Activated naive CD8-positive, alpha-beta T cell treated with anti-CD3 and anti-CD28 coated beads for 36 hours (primary cell): Measurements from ENCODE around the gene TM4SF4. TPM values are rescaled to one million over a fixed set of nuclear protein-coding genes. Genes with fewer than 3 reads are reported as not detected.

ENCODE experiments used
- DNase-seq: peaks from one replicate; pipeline ENCODE4 v3.0.0; 2021
- H3K27ac Mint-ChIP-seq: one replicate; pipeline ENCODE4 v1.8.0; 2022; ENCODE audit warnings: mild to moderate bottlenecking, moderate library complexity, mixed read lengths
- H3K27me3 Mint-ChIP-seq: one replicate; pipeline ENCODE4 v1.8.0; 2022; ENCODE audit warnings: mild to moderate bottlenecking, mixed read lengths
- H3K36me3 Mint-ChIP-seq: one replicate; pipeline ENCODE4 v1.8.0; 2021; ENCODE audit warnings: mild to moderate bottlenecking, mixed read lengths
- H3K4me1 Mint-ChIP-seq: one replicate; pipeline ENCODE4 v1.8.0; 2021; ENCODE audit warnings: mixed read lengths
- H3K4me3 Mint-ChIP-seq: one replicate; pipeline ENCODE4 v1.8.0; 2022; ENCODE audit warnings: mild to moderate bottlenecking, moderate library complexity, mixed read lengths
- H3K9me3 Mint-ChIP-seq: one replicate; pipeline ENCODE4 v1.8.0; 2022; ENCODE audit warnings: mixed read lengths
- total RNA-seq, 2 experiments: library from RNA; stranded (reverse); gene quantifications; one replicate each; pipeline ENCODE4 v1.2.3, GENCODE V29; 2021

Gene TM4SF4
- total RNA-seq, 2 experiments from 2014 or later = not detected

- no peak overlapping the region for H3K4me3 Mint-ChIP-seq
- DNase-seq = no peak
- no peaks in the 10 kb centered on the region for H3K4me1 Mint-ChIP-seq
- H3K27me3 Mint-ChIP-seq = no peaks in the 10 kb centered on the region
- H3K36me3 Mint-ChIP-seq = no peaks in the 10 kb centered on the region
- no peak overlapping the region for H3K27ac Mint-ChIP-seq
- H3K9me3 Mint-ChIP-seq = peaks cover 10% of the 10 kb centered on the region
Observed at GRCh38 chr3:149448331-149448831, 26.1 kb upstream of the TM4SF4 start.

- peaks cover 10% of the 10 kb centered on the region for H3K9me3 Mint-ChIP-seq
- DNase-seq = no peak
- H3K27ac Mint-ChIP-seq = no peak overlapping the region
- H3K27me3 Mint-ChIP-seq = no peaks in the 10 kb centered on the region
- H3K4me3 Mint-ChIP-seq = no peak overlapping the region
- no peaks in the 10 kb centered on the region for H3K4me1 Mint-ChIP-seq
- H3K36me3 Mint-ChIP-seq = no peaks in the 10 kb centered on the region
Observed at GRCh38 chr3:149449182-149449581, 25.3 kb upstream of the TM4SF4 start.

GRCh38 chr3:149449799-149450198, 24.7 kb upstream of the TM4SF4 start:
- H3K4me3 Mint-ChIP-seq = no peak overlapping the region
- H3K4me1 Mint-ChIP-seq = no peaks in the 10 kb centered on the region
- no peak for DNase-seq
- no peaks in the 10 kb centered on the region for H3K27me3 Mint-ChIP-seq
- no peaks in the 10 kb centered on the region for H3K36me3 Mint-ChIP-seq
- peaks cover 10% of the 10 kb centered on the region for H3K9me3 Mint-ChIP-seq
- no peak overlapping the region for H3K27ac Mint-ChIP-seq

- Mint-ChIP-seq H3K27me3 (no peaks in the 10 kb centered on the region), H3K27ac (no peak overlapping the region), H3K36me3 (no peaks in the 10 kb centered on the region), H3K4me3 (no peak overlapping the region), H3K9me3 (peaks cover 10% of the 10 kb centered on the region), H3K4me1 (no peaks in the 10 kb centered on the region)
- DNase-seq = no peak
Observed at GRCh38 chr3:149450281-149450680, 24.2 kb upstream of the TM4SF4 start.

GRCh38 chr3:149452036-149452435, 22.5 kb upstream of the TM4SF4 start:
- peaks cover 10% of the 10 kb centered on the region for H3K9me3 Mint-ChIP-seq
- H3K27me3 Mint-ChIP-seq = no peaks in the 10 kb centered on the region
- H3K36me3 Mint-ChIP-seq = no peaks in the 10 kb centered on the region
- no peak overlapping the region for H3K27ac Mint-ChIP-seq
- H3K4me3 Mint-ChIP-seq = no peak overlapping the region
- no peak for DNase-seq
- no peaks in the 10 kb centered on the region for H3K4me1 Mint-ChIP-seq

- Mint-ChIP-seq H3K27ac (no peak overlapping the region), H3K27me3 (no peaks in the 10 kb centered on the region), H3K4me1 (no peaks in the 10 kb centered on the region), H3K36me3 (no peaks in the 10 kb centered on the region), H3K9me3 (peaks cover 10% of the 10 kb centered on the region), H3K4me3 (no peak overlapping the region)
- DNase-seq = no peak
Observed at GRCh38 chr3:149453140-149453805, 21.2 kb upstream of the TM4SF4 start.

GRCh38 chr3:149454746-149455145, 19.8 kb upstream of the TM4SF4 start:
- peaks cover 10% of the 10 kb centered on the region for H3K9me3 Mint-ChIP-seq
- H3K4me3 Mint-ChIP-seq = no peak overlapping the region
- no peak for DNase-seq
- H3K4me1 Mint-ChIP-seq = no peaks in the 10 kb centered on the region
- no peaks in the 10 kb centered on the region for H3K27me3 Mint-ChIP-seq
- no peak overlapping the region for H3K27ac Mint-ChIP-seq
- no peaks in the 10 kb centered on the region for H3K36me3 Mint-ChIP-seq

- no peaks in the 10 kb centered on the region for H3K4me1 Mint-ChIP-seq
- H3K27ac Mint-ChIP-seq = no peak overlapping the region
- H3K9me3 Mint-ChIP-seq = peaks cover 9% of the 10 kb centered on the region
- H3K27me3 Mint-ChIP-seq = no peaks in the 10 kb centered on the region
- H3K36me3 Mint-ChIP-seq = no peaks in the 10 kb centered on the region
- DNase-seq = no peak
- H3K4me3 Mint-ChIP-seq = no peak overlapping the region
Observed at GRCh38 chr3:149455366-149455765, 19.1 kb upstream of the TM4SF4 start.

GRCh38 chr3:149455989-149456388, 18.5 kb upstream of the TM4SF4 start:
- H3K27ac Mint-ChIP-seq = no peak overlapping the region
- H3K9me3 Mint-ChIP-seq = peaks cover 8% of the 10 kb centered on the region
- no peak for DNase-seq
- H3K36me3 Mint-ChIP-seq = no peaks in the 10 kb centered on the region
- H3K4me3 Mint-ChIP-seq = no peak overlapping the region
- H3K4me1 Mint-ChIP-seq = no peaks in the 10 kb centered on the region
- no peaks in the 10 kb centered on the region for H3K27me3 Mint-ChIP-seq

GRCh38 chr3:149459491-149460059, 14.9 kb upstream of the TM4SF4 start:
- no peaks in the 10 kb centered on the region for H3K9me3 Mint-ChIP-seq
- H3K4me1 Mint-ChIP-seq = no peaks in the 10 kb centered on the region
- DNase-seq = no peak
- peaks cover 7% of the 10 kb centered on the region for H3K27me3 Mint-ChIP-seq
- H3K4me3 Mint-ChIP-seq = no peak overlapping the region
- H3K36me3 Mint-ChIP-seq = no peaks in the 10 kb centered on the region
- H3K27ac Mint-ChIP-seq = no peak overlapping the region

- Mint-ChIP-seq H3K27me3 (peaks cover 7% of the 10 kb centered on the region), H3K9me3 (no peaks in the 10 kb centered on the region), H3K36me3 (no peaks in the 10 kb centered on the region), H3K27ac (no peak overlapping the region), H3K4me1 (no peaks in the 10 kb centered on the region), H3K4me3 (no peak overlapping the region)
- DNase-seq = no peak
Observed at GRCh38 chr3:149460117-149460516, 14.4 kb upstream of the TM4SF4 start.

GRCh38 chr3:149462051-149462450, 12.4 kb upstream of the TM4SF4 start:
- H3K27ac Mint-ChIP-seq = no peak overlapping the region
- no peaks in the 10 kb centered on the region for H3K4me1 Mint-ChIP-seq
- H3K27me3 Mint-ChIP-seq = peaks cover 7% of the 10 kb centered on the region

GRCh38 chr3:149462581-149463011, 11.9 kb upstream of the TM4SF4 start:
- Mint-ChIP-seq H3K27ac (no peak overlapping the region), H3K36me3 (no peaks in the 10 kb centered on the region)

More at GRCh38 chr3:149462051-149462450, 12.4 kb upstream of the TM4SF4 start:
- DNase-seq = no peak
- Mint-ChIP-seq H3K4me3 (no peak overlapping the region), H3K9me3 (no peaks in the 10 kb centered on the region), H3K36me3 (no peaks in the 10 kb centered on the region)

GRCh38 chr3:149463921-149464320, 10.6 kb upstream of the TM4SF4 start:
- DNase-seq = no peak
- Mint-ChIP-seq H3K4me3 (no peak overlapping the region), H3K9me3 (no peaks in the 10 kb centered on the region), H3K27me3 (peaks cover 7% of the 10 kb centered on the region), H3K27ac (no peak overlapping the region), H3K36me3 (no peaks in the 10 kb centered on the region), H3K4me1 (no peaks in the 10 kb centered on the region)

More at GRCh38 chr3:149462581-149463011, 11.9 kb upstream of the TM4SF4 start:
- no peak overlapping the region for H3K4me3 Mint-ChIP-seq
- no peak for DNase-seq
- no peaks in the 10 kb centered on the region for H3K4me1 Mint-ChIP-seq
- H3K27me3 Mint-ChIP-seq = peaks cover 7% of the 10 kb centered on the region
- H3K9me3 Mint-ChIP-seq = no peaks in the 10 kb centered on the region

GRCh38 chr3:149464542-149465328, 9.8 kb upstream of the TM4SF4 start:
- Mint-ChIP-seq H3K4me1 (no peaks in the 10 kb centered on the region), H3K27me3 (peaks cover 7% of the 10 kb centered on the region), H3K36me3 (no peaks in the 10 kb centered on the region), H3K9me3 (no peaks in the 10 kb centered on the region), H3K27ac (no peak overlapping the region), H3K4me3 (no peak overlapping the region)
- no peak for DNase-seq
